Stimulated activated memory B cell treated with anti-CD40 and anti-IgM and Interleukin-4, amounts not matched to agents 10 μg/mL and 1 μg/mL and 100 μg/mL, for 72 hours (primary cell): ENCODE measurements around the gene RIPPLY3.
"Not testable (repeated sequence)": the region's sequence is repeated elsewhere in the genome, so short reads cannot be mapped to it uniquely, and the experiment has no call there.

Experiments used
- ATAC-seq: fragments of 150-1000 bp; cut with Tn5 transposase; 2 replicates; pipeline ENCODE4 v1.10.0; 2021
- H3K27ac Mint-ChIP-seq: one replicate; pipeline ENCODE4 v1.8.0; 2022; ENCODE audit warnings: mild to moderate bottlenecking, mixed read lengths
- H3K27me3 Mint-ChIP-seq: one replicate; pipeline ENCODE4 v1.8.0; 2022; ENCODE audit warnings: mixed read lengths
- H3K36me3 Mint-ChIP-seq: one replicate; pipeline ENCODE4 v1.8.0; 2022; ENCODE audit warnings: mixed read lengths
- H3K4me1 Mint-ChIP-seq: one replicate; pipeline ENCODE4 v1.8.0; 2022; ENCODE audit warnings: mixed read lengths
- H3K4me3 Mint-ChIP-seq: one replicate; pipeline ENCODE4 v1.8.0; 2022; ENCODE audit warnings: mild to moderate bottlenecking, moderate library complexity, mixed read lengths
- H3K9me3 Mint-ChIP-seq: one replicate; pipeline ENCODE4 v1.8.0; 2022; ENCODE audit warnings: mixed read lengths

RIPPLY3 gene

DNA sequence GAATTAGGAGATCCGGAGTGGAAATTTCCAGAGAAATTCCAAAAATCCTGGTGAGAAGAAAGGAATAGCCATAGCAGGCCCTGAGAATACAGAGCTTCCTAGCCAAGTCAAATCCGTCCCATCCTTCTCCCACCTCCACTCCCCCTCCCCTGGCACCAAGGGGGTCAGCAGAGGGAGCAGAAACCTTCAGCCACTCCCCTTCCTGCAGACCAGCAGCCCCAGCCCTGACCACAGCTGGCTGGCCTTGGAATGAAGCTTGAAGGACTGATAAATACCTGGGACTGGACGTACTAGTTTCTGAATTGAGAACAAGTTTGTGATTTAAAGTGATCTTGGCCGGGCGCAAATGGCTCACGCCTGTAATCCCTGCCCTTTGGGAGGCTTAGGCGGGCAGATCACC lies 13.8 kb upstream of the RIPPLY3 start:
- Mint-ChIP-seq H3K36me3 (no peaks in the 10 kb centered on the region), H3K4me1 (peaks cover 6% of the 10 kb centered on the region), H3K27me3 (no peaks in the 10 kb centered on the region), H3K4me3 (no peak overlapping the region), H3K27ac (no peak overlapping the region), H3K9me3 (no peaks in the 10 kb centered on the region)
- no peak for ATAC-seq

DNA sequence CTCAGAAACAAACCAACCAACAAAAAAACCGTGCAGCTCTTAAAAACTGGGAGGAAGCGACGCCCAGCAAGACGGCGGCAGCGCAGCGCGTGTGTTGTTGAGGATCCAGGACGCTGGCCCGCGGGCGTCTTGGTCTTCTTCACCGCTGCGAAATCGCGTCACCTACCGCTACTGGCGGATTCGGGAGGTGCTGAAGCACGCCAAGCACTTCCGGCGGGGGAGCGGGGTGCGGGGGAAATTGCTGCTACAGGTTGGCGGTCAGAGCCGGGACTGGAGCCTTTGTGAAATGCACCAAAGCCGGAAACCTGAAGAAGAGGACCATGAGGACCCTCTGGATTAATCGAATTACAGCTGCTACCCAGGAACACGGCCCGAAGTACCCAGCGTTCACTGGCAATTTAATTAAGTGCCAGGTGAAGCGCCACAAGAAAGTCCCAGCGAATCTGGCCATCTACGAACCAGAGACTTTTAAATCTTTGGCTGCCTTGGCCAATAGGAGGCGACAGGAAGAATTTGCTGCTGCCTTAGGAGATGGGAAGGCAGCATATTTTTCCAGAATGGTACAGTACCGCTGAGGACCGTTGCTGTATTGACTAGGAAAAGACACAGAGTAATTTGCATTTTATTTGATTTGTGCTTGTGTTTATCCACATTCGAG lies 11.9 kb upstream of the RIPPLY3 start:
- Mint-ChIP-seq H3K27me3 (no peaks in the 10 kb centered on the region), H3K27ac (no peak overlapping the region), H3K4me1 (peaks cover 6% of the 10 kb centered on the region), H3K9me3 (no peaks in the 10 kb centered on the region), H3K4me3 (peak overlapping the region; percentile 39), H3K36me3 (no peaks in the 10 kb centered on the region)
- no peak for ATAC-seq

DNA sequence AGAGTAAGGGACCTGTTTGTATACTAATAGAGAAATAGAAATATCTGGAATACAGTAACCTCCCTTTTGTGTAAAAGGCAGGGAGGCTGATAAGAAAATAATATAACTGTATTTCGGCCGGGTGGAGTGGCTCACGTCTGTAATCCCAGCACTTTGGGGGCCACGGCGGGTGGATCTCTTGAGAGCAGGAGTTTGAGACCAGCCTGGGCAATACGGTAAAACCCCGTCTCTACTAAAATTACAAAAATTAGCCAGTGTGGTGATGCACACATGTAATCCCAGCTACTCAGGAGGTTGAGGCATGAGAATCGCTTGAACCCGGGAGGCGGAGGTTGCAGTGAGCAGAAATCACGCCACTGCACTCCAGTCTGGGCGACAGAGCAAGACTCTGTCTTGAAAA lies 11.2 kb upstream of the RIPPLY3 start:
- not testable (repeated sequence) for H3K27me3 Mint-ChIP-seq, H3K4me3 Mint-ChIP-seq, H3K4me1 Mint-ChIP-seq, H3K36me3 Mint-ChIP-seq, H3K9me3 Mint-ChIP-seq, H3K27ac Mint-ChIP-seq, ATAC-seq

DNA sequence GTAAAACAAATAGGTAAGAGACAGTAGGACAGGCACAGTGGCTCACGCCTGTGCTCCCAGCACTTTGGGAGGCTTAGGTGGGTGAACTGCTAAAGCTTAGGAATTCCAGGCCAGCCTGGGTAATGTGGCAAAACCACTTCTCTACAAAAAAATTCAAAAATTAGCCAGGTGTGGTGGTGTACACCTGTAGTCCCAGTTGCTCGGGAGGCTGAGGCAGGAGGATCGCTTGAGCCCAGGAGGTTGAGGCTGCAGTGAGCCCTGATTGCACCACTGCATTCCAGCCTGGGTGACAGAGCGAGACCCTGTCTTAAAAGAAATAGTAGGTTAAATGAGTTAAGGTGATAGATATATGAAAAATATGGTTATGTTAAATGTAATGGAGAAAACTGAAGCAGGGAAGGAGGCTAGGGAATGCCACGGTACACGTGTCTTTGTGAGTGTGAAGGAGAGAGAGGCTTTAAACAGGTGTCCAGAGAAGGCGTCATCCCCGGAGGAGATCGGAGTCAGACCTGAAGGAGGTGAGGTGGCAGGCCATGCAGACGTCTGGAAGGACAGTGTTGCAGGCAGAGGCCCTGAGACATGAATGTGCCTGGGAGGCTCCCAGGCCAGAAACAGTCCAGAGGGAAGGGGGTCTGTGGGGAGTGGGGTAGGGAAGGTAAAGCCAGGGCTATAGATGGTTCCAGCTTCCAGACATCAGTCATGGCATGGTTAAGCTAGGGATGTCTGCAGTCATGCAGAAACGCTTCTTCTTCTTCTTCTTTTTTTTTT lies 7.2 kb upstream of the RIPPLY3 start:
- no peak overlapping the region for H3K4me3 Mint-ChIP-seq
- no peaks in the 10 kb centered on the region for H3K4me1 Mint-ChIP-seq
- no peaks in the 10 kb centered on the region for H3K27me3 Mint-ChIP-seq
- H3K9me3 Mint-ChIP-seq: no peaks in the 10 kb centered on the region
- no peaks in the 10 kb centered on the region for H3K36me3 Mint-ChIP-seq
- no peak for ATAC-seq
- no peak overlapping the region for H3K27ac Mint-ChIP-seq

- Mint-ChIP-seq H3K27me3 (no peaks in the 10 kb centered on the region), H3K9me3 (no peaks in the 10 kb centered on the region), H3K27ac (no peak overlapping the region), H3K36me3 (no peaks in the 10 kb centered on the region), H3K4me1 (no peaks in the 10 kb centered on the region), H3K4me3 (no peak overlapping the region)
- no peak for ATAC-seq
These were observed 6.1 kb upstream of the RIPPLY3 start for GRCh38 chr21:37000381-37000780.

DNA sequence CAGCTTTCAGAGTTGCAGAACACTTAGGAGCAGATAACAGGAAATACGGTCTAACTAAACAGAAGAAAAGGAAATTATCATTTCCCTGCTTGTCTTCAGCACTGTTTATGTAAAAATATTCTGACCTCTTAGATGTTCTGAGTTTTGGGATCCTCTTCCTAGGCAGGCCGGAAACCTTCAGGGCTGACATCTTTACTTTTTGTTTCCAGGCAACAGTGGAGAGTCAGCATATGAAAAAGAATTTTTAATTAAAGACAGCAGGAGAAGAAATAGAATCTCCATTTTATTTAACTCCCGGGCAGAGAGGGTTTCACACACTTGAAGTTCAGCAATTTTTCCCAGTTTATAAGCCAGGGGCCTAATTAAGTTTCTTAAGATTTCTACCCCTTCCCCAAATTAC lies 5.1 kb upstream of the RIPPLY3 start:
- H3K9me3 Mint-ChIP-seq: no peaks in the 10 kb centered on the region
- H3K27ac Mint-ChIP-seq: no peak overlapping the region
- no peak for ATAC-seq
- no peaks in the 10 kb centered on the region for H3K27me3 Mint-ChIP-seq
- H3K4me3 Mint-ChIP-seq: no peak overlapping the region
- no peaks in the 10 kb centered on the region for H3K36me3 Mint-ChIP-seq
- H3K4me1 Mint-ChIP-seq: no peaks in the 10 kb centered on the region

DNA sequence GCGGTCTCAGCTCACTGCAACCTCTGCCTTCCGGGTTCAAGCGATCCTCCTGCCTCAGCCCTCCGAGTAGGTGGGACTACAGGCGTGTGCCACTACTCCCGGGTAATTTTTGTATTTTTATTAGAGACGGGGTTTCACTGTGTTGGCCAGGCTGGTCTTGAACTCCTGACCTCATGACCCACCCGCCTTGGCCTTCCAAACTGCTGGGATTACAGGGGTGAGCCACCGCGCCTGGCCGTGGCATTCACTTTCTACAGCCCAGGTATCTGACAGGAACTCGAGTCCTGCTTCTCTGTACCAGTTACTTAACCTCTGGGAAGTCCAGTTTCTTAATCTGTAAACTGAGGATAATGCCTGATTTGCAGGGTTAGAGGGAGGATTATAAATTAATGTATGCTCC lies 3.7 kb upstream of the RIPPLY3 start:
- not testable (repeated sequence) for H3K27me3 Mint-ChIP-seq, H3K27ac Mint-ChIP-seq, ATAC-seq, H3K9me3 Mint-ChIP-seq, H3K36me3 Mint-ChIP-seq, H3K4me1 Mint-ChIP-seq, H3K4me3 Mint-ChIP-seq

DNA sequence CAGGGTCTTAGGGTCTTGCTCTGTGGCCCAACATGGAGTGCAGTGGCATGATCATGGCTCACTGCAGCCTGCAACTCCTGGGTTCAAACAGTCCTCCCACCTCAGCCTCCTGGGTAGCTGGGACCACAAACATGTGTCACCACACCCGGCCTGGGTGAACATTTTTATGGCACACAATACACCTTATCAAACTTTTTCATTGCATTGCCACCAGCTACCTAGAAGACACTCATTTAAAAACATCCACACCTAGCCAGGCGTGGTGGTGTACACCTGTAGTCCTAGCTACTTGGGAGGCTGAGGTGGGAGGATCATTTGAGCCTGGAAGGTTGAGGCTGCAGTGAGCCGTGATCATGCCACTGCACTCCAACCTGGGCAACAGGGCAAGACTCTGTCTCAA lies 2.6 kb upstream of the RIPPLY3 start:
- not testable (repeated sequence) for ATAC-seq, H3K4me3 Mint-ChIP-seq, H3K4me1 Mint-ChIP-seq, H3K27ac Mint-ChIP-seq, H3K36me3 Mint-ChIP-seq, H3K9me3 Mint-ChIP-seq
- peaks cover 19% of the 10 kb centered on the region for H3K27me3 Mint-ChIP-seq

DNA sequence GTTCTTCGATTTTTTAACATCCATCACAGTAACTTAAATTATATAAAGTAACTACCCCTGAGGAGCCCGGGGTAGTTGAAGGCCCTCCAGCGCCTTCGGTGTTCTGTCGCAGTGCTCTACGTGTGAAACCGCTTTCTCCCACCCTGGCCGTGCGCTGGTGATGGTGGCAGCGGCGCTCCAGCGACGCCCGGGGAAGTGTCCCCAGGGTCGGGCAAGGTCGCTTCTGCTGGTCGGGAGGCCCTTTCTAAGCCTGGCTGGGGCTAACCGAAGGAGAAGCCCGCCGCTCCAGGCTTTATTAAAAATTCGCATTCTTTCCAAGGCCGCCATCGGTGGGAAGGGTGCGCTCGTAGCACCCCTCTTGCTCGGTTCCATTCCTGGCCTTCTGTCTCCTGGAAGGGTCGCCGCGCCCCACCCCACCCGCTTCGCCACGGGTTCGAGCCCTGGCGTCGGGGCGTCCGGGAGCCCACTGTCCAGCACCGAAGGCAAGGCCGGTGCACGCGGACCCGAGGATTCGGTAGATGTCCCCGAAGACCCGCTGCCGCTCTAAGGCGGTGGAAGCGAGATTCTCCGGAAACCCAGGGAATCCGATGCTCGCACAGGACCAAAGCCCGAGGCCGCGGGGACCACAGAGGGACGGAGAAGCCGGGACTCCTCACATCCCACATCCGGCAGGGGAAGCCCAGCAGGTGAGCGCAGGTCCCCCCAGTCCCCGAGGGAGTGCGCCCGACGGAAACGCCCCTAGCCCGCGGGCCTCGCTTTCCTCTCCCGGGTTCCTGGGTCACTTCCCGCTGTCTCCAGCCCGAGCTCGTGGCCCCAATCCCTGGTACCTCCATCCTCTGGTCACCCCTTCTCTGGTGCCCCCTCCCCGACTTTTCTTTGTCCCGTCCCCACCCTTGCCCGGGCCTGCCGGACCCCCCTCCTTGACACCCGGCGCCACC lies 685 bp upstream of the RIPPLY3 start:
- Mint-ChIP-seq H3K9me3 (no peaks in the 10 kb centered on the region), H3K4me3 (peak overlapping the region; percentile 31), H3K27me3 (peaks cover 38% of the 10 kb centered on the region), H3K4me1 (peaks cover 13% of the 10 kb centered on the region), H3K36me3 (no peaks in the 10 kb centered on the region), H3K27ac (no peak overlapping the region)
- ATAC-seq: no peak

DNA sequence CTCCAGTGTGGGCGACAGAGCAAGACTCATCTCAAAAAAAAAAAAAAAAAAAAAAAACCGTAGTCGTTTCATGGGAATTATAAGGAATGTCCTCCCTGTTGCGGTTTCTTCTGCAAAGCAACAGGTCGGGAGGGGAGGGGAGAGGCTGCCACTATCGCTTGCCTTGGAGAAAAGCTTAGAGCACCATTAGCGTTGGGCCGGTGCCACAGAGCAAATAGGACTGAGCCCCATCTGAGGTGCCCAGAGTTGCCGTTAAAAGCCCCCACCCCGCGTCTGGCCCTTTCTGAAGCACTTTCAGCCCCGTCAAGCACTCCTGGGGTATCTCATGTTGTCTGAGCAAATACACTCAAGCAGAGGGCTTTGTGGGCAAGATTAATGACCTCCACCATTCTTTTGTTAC lies 2.2 kb downstream of the RIPPLY3 start:
- H3K36me3 Mint-ChIP-seq: no peaks in the 10 kb centered on the region
- no peak overlapping the region for H3K27ac Mint-ChIP-seq
- no peak for ATAC-seq
- H3K9me3 Mint-ChIP-seq: no peaks in the 10 kb centered on the region
- no peak overlapping the region for H3K4me3 Mint-ChIP-seq
- H3K4me1 Mint-ChIP-seq: peaks cover 13% of the 10 kb centered on the region
- peaks cover 66% of the 10 kb centered on the region for H3K27me3 Mint-ChIP-seq

- Mint-ChIP-seq H3K27me3 (peaks cover 77% of the 10 kb centered on the region), H3K4me1 (peaks cover 13% of the 10 kb centered on the region), H3K4me3 (peak overlapping the region; percentile 56), H3K36me3 (no peaks in the 10 kb centered on the region), H3K27ac (no peak overlapping the region), H3K9me3 (no peaks in the 10 kb centered on the region)
- peak; percentile 86 for ATAC-seq
These were observed 3.3 kb downstream of the RIPPLY3 start for GRCh38 chr21:37009740-37010341.

DNA sequence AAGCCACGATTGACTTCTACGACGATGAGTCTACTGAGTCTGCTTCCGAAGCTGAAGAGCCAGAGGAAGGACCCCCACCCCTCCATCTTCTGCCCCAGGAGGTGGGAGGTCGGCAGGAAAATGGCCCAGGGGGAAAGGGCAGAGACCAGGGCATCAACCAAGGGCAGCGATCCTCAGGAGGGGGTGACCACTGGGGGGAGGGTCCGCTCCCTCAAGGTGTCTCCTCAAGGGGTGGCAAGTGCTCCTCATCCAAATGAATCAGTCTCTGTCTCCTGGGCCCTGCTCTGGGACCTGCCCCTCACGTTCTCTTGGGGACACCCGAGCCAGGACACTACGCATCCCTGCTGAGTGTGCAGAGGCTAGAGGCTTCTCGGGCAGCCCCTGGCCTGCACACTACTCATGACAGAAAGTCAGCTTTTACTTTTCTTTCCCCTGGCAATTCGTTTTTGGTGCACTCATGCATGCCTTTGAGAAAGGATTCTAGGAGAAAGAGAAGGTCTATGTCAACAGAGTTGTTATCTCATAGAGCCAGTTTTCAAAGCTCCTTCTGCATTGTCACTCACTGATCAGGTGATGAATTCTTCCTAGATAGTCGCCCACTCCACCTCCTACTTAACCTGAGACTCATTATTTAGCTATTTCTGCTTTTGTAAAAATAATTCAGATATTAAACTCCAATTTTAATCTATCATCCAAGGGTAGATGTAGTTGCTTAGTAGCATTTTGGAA lies 11.6 kb downstream of the RIPPLY3 start:
- peaks cover 36% of the 10 kb centered on the region for H3K27me3 Mint-ChIP-seq
- no peak overlapping the region for H3K4me3 Mint-ChIP-seq
- no peak for ATAC-seq
- H3K4me1 Mint-ChIP-seq: no peaks in the 10 kb centered on the region
- no peak overlapping the region for H3K27ac Mint-ChIP-seq
- H3K36me3 Mint-ChIP-seq: no peaks in the 10 kb centered on the region
- no peaks in the 10 kb centered on the region for H3K9me3 Mint-ChIP-seq

- no peak for ATAC-seq
- Mint-ChIP-seq H3K27ac (no peak overlapping the region), H3K4me3 (no peak overlapping the region), H3K4me1 (no peaks in the 10 kb centered on the region), H3K36me3 (no peaks in the 10 kb centered on the region), H3K27me3 (peaks cover 10% of the 10 kb centered on the region), H3K9me3 (peaks cover 4% of the 10 kb centered on the region)
These were observed 20.0 kb downstream of the RIPPLY3 start for GRCh38 chr21:37026499-37026898.

DNA sequence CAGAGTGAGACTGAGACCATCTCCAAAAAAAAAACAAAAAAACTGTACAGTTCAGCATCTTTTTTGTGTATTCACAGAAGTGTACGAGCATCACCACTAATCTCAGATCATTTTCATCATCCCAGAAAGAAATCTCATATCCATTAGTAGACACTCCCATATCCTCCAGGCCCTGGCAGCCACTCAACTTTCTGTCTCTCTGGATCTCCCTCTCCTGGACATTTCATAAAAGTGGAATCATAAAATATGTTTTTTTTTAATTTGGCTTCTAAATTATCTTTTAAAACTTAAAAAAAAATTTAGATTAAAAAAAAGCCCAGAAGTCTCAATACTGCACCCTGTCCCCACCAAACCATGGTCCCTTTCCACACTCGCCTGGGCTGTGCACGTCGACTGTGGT lies 22.1 kb downstream of the RIPPLY3 start:
- Mint-ChIP-seq H3K4me1 (no peaks in the 10 kb centered on the region), H3K9me3 (peaks cover 2% of the 10 kb centered on the region), H3K27ac (no peak overlapping the region), H3K27me3 (peaks cover 22% of the 10 kb centered on the region), H3K36me3 (no peaks in the 10 kb centered on the region), H3K4me3 (no peak overlapping the region)
- ATAC-seq: no peak

DNA sequence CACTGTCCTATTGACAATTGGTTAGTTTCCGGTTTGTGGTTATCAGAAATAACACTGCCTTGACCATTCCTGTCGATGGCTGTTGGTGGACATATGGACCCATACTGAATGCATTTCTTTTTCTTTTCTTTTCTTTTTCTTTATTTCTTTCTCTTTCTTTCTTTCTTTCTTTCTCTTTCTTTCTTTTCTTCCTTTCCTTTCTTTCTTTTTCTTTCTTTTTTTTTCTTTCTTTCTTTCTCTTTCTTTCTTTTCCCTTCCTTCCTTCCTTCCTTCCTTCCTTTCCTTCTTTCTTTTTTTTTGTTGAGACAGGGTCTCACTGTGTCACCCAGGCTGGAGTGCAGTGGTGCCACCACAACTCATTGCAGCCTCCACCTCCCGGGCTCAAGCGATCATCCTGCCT lies 24.4 kb downstream of the RIPPLY3 start:
- Mint-ChIP-seq H3K4me3 (no peak overlapping the region), H3K27ac (no peak overlapping the region), H3K4me1 (no peaks in the 10 kb centered on the region), H3K27me3 (peaks cover 22% of the 10 kb centered on the region), H3K9me3 (no peaks in the 10 kb centered on the region), H3K36me3 (no peaks in the 10 kb centered on the region)
- no peak for ATAC-seq
